ENCODE data around the gene IRX4.

DNA sequence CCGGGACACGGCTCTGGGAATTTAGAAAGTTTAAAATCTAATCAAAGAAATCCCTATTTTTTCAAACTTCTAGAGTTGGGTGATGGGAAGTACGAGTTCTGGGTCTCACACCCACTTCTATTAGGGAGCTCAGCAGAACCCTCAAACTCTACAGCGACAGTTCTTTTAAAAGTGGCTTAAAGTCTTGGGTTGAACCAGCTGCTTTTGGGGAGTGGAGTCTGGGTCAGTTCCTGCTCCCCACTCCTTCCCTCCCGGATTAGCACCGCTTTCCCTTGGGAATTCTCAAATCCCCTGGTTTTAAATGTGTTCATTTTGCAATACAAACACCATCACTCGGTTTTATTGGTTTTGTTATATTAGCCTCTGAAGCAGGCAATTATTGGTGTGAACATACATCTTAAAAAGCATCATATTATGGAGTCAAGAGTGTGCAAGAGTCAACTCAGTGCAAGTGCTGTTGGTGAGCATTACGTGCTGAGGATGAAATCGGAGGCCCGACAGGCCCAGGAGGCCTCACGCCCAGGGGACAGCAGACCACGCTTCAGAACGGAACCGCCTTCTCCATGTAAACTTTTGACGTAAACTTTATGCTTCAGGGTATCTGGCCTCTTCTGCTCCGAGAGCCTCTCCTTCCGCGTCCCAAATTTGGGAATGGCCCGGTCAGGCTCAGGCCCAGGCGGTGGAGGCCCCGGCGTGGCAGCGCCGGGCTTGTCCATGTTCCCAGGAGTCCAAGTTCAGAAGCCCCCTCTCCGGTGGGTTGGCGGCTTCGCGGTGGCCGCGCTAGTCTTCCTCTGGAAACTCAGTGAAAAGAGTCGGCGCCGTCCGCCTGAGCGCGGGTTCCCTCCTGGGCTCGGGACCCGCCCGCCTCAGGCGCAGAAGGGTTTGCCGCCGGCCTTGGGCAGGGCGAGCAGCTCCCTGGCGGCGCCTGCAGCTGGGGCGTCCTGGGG lies 5.3 kb downstream of the IRX4 start:
- TF ChIP-seq, protein P1, sequence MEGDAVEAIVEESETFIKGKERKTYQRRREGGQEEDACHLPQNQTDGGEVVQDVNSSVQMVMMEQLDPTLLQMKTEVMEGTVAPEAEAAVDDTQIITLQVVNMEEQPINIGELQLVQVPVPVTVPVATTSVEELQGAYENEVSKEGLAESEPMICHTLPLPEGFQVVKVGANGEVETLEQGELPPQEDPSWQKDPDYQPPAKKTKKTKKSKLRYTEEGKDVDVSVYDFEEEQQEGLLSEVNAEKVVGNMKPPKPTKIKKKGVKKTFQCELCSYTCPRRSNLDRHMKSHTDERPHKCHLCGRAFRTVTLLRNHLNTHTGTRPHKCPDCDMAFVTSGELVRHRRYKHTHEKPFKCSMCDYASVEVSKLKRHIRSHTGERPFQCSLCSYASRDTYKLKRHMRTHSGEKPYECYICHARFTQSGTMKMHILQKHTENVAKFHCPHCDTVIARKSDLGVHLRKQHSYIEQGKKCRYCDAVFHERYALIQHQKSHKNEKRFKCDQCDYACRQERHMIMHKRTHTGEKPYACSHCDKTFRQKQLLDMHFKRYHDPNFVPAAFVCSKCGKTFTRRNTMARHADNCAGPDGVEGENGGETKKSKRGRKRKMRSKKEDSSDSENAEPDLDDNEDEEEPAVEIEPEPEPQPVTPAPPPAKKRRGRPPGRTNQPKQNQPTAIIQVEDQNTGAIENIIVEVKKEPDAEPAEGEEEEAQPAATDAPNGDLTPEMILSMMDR (IDR thresholded peaks at IDR 0.05) = no peak
- TF ChIP-seq EP300 (IDR thresholded peaks at IDR 0.05) = no peak
